ENCODE data around the gene CELSR2.

GRCh38 chr1:109292364-109292763 is 43.0 kb downstream of the CELSR2 start:
- TF ChIP-seq CTCF (IDR thresholded peaks at IDR 0.05) (no peak), POLR2A (IDR thresholded peaks at IDR 0.05) (no peak)
